Activated effector memory CD4-positive, alpha-beta T cell treated with anti-CD3 and anti-CD28 coated beads, Interleukin-2, amount 50 U/mL, for 16 hours (primary cell): Measurements from ENCODE around the gene SLC8B1.

ENCODE experiments used
- DNase-seq: peaks from one replicate; pipeline ENCODE4 v3.0.0-alpha.2; 2020

Gene SLC8B1

GRCh38 chr12:113334786-113335539 is at the start of gene SLC8B1:
Gene SLC8B1 (minus strand): TSS chr12:113335109. CDS start chr12:113332878, 2,231 bp downstream.
- DNase-seq, result peak; percentile 96

DNA sequence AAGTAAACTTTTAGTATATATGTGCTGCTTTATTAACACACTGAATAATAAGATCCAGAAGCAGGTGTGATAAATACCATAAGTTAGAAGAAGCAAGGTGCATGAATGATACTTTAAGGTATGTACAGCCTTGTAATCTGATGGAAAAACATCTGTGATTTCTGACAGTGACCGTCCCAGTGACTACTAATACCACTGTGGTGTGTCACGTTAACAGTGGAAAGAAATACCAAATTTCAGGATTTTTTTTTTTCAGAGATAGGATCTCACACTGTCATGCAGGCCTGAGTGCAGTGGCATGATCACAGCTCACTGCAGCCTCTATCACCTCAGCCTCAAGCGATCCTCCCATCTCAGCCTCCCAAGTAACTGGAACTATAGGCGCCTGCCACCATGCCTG is 47.3 kb upstream of the SLC8B1 start:
- DNase-seq, result no peak

DNA sequence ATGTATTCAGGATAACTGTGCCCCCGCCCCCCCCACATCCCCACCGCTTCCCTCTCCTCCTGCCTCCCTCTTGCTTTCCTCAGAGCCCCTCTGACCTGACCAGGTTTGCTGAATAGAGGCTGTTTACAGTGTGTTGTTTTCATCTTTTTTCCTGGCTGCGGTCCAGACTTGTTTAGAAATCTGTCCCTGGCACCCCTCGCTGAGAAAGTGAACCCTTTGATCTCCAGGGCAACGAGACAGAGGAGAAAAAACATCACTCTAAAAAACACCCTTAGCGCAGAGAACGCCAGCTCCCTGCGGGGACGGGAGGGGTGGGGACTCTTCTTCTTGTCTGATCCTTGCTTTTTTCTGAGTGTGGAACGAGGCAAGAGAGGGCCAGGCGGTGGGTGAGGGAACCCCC is 46.3 kb upstream of the SLC8B1 start:
- no peak for DNase-seq

DNA sequence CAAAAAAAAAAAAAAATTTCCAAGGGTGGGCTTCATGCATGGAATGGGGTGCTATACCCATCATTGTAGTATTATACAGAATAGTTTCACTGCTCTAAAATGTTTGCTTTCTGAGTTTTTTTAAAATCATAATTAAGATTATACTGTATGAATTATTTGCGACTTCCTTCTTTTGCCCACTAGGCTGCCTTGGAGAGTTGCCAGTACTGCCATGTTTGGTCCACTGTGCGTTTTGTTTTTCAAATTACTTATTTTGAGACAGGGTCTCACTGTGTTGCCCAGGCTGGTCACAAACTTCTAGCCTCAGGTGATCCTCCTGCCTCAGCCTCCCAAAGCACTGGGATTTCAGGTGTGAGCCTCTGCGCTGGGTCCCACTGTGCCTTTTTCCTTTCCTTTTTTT is 43.4 kb upstream of the SLC8B1 start:
- DNase-seq, result no peak

GRCh38 chr12:113374823-113375428 is 40.0 kb upstream of the SLC8B1 start:
- no peak for DNase-seq

GRCh38 chr12:113373969-113374368 is 39.1 kb upstream of the SLC8B1 start:
- no peak for DNase-seq

DNA sequence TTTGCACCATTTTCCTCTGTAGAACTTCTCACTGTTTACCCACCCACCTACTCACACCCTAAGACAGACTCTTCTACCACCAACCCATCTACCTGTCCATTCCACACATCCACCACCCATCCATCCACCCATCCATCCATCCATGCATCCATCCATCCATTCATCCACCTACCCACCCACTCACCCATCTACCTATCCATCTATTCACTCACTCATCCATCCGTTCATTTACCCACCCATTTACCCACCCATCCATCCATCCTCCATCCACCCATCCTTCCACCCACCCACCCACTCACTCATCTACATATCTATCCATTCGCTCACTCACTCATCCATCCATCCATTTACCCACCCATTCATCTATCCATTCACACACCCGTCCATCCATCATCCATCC is 38.5 kb upstream of the SLC8B1 start:
- no peak for DNase-seq

DNA sequence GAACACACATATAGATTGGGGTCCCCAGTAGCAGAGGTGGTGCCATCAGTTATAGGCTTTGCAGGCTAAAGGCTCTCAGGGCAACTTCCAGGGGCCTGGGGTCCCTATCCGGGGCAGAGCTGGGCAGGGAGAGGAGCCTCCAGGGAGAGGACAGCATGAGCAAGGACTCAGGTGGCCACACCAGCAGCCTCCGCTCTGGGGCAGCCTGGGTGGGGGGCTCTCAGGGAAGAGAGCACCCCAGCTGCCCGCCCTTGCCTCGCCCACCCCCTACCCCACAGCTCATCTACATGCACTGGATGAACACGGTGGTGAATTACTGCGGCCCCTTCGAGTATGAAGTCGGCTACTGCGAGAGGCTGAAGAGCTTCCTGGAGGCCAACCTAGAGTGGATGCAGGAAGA is 37.5 kb upstream of the SLC8B1 start:
- DNase-seq, result no peak

DNA sequence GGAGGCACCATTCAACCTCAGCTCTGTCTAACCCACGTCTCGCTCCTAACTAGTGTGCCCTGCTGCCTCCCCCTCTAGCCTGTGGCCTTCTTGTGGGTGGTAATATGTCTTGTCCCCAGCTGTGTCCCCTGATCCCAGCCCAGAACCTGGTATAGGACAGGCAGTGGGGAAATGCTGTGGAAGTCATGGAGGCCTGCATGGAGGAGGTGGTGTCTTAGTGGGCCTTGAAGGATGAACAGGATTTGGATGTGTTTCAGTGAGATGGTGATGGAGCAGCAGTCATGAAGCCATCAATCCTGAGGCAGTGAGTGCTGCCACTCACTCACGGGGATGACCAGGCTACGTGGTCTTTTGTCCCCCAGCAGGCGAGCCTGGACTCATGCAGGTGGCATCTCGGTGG is 36.9 kb upstream of the SLC8B1 start:
- DNase-seq, result no peak

DNA sequence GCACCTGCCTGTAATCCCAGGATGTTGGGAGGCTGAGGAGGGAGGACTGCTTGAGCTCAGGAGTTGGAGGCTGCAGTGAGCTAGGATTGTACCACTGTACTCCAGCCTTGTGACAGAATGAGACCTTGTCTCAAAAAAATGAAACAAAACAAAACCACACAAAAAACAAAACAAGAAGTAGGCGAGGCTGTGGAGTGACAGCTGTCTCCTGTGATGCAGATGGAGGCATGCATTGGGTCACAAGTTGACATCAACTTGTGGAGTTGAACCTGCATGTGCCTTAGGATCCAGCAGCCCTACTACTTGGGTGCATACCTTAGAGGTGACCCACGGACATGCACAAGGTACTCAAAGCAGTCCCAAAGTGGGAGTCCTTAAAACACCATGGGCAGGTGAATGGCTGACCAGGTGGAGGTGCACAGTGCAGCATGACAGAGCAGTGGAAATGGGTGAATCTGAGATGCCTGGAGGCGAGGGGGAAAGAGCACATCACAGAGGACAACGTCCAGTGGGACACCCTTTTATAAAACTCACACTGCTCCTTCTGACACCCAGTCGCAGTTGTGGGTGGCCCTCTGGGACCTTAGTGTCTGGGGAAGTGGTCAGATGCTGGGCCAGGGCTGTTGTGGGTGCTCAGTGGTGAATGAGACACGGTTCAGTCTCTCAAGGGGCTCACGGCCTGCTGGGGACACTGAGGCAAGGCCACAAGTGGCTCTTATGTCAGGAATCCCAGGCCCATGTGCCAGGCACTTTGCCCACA is 36.2 kb upstream of the SLC8B1 start:
- DNase-seq, result no peak

DNA sequence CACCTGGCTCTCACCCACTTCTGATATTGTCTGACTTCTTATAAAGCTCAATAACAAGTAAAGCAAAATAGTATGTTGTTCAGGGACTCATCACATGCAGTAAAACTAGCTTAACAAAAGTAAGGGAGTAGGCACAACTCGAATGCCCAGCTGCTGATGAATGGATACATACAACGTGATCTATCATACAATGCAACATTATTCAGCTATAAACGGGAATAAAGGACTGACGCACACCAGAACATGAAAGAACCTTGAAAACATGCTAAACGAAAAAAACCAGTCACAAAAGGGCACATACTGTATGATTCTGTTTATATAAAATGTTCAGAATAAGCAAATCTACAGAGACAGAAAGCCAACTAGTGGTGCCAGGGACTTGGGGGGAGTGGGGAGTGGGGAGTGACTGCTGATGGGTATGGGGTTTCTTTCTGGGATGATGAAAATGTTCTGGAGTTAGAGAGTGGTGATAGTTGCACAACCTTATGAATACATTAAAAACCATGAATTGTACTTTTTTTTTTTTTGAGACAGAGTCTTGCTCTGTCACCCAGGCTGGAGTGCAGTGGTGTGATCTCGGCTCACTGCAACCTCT is 34.6 kb upstream of the SLC8B1 start:
- DNase-seq, result no peak

- DNase-seq, result no peak
These were observed 33.4 kb upstream of the SLC8B1 start for GRCh38 chr12:113368331-113368730.

GRCh38 chr12:113366827-113367226 is 31.9 kb upstream of the SLC8B1 start:
- no peak for DNase-seq

- no peak for DNase-seq
These were observed 30.9 kb upstream of the SLC8B1 start for GRCh38 chr12:113365639-113366395.

DNA sequence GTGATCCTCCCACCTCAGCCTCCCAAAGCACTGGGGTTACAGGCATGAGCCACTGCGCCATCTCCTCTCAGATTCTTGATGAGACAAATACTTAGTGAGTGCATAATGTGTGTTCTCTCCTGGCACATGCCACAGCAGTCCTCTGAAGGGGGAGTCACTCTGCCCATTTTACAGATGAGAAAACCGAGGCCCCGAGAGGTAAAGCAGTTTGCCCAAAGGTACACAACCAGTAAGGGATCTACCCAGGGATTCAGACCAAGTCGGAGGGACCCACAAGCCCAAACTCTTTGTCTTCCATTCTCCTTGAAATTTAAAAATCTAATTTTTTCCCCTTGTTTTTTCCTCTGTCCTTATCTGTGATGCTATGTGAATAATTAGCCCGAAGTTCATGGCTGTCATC is 29.8 kb upstream of the SLC8B1 start:
- DNase-seq, result no peak

GRCh38 chr12:113361574-113362370 is 26.9 kb upstream of the SLC8B1 start:
- no peak for DNase-seq

DNA sequence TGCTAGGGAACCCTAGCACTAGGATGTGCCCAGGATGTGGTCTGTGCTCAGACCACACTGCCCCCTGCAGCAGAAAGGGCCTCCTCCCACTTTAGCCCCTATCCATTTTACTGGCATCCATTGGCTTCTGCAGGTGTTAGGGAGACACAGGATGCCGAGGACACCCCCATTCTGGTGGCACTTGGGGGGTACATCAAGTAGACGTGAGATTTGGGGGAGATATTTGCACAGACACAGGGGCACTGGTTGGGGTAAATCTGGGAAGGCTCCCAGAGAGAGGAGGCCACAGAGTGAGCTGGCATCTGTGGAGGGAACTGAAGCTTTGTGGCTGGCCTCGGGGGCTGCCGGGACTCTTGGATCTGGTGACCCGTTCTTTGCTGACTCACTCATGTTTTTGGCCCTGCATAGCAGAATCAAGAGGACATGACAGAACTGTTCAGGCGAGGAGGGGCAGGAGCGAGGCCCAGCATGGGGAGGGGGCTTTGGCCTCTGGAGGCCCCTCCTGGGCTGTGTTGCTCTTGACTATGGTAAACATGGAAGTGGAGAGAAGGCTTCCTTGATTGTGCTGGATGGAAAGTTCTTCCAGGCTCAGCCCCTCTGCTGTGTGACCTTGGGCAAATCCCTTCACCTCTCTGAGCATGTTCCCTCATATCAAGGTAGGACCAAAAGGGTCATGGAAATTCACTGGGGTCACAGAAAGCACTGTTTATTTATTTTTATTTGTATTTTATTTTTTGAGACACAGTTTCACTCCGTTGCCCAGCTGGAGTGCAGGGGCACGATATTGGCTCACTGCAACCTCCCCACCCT is 25.2 kb upstream of the SLC8B1 start:
- no peak for DNase-seq

DNA sequence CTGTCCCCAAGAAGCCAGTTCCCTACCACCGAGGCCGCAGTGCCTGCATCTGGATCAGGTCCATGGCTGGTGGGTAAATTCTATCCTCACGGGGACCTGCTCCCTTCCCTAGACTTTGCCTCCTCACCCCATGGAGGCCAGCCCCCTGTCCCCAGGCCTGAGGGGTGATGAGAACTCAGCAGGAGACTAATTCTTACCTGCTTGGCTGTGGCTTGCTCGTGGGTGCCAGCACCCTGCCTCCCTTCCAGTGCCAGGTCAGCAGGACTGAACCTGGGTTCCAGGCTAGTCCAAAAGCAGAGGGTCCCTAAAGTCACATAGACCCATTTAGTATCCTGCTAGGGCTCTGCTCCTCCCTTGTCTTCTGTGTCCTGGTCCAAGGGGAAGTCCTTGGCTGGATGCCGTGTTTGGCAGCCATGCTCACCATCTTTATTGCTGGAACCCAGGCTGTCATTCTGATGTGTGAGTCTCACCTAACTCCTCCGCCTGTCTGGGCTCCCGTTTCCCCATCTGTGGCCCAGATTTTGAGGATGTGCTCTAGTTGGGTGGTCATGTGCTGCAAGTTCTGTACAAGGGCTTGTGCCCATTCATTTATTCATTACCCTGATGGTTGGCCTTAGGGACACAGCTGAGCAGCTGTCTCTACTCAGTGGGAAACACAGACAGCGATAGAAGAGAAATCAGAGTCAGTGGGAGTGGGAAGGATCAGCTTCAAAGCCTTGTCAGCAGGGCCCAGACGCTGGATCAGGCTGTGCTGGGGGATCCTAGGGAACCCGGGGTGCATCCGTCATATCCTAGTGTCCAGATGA is 24.4 kb upstream of the SLC8B1 start:
- no peak for DNase-seq

GRCh38 chr12:113358381-113359132 is 23.6 kb upstream of the SLC8B1 start, which contains the start of gene PLBD2:
Gene PLBD2 (plus strand): TSS chr12:113358587. CDS start chr12:113358601, 14 bp downstream.
- peak; percentile 97 for DNase-seq
